ENCODE measurements around the gene TTBK1. TPM values are rescaled to one million over a fixed set of nuclear protein-coding genes. Genes with fewer than 3 reads are reported as not detected.

Gene TTBK1
- polyA plus RNA-seq, 1 donor from 2014 or later = 4.2 TPM

DNA sequence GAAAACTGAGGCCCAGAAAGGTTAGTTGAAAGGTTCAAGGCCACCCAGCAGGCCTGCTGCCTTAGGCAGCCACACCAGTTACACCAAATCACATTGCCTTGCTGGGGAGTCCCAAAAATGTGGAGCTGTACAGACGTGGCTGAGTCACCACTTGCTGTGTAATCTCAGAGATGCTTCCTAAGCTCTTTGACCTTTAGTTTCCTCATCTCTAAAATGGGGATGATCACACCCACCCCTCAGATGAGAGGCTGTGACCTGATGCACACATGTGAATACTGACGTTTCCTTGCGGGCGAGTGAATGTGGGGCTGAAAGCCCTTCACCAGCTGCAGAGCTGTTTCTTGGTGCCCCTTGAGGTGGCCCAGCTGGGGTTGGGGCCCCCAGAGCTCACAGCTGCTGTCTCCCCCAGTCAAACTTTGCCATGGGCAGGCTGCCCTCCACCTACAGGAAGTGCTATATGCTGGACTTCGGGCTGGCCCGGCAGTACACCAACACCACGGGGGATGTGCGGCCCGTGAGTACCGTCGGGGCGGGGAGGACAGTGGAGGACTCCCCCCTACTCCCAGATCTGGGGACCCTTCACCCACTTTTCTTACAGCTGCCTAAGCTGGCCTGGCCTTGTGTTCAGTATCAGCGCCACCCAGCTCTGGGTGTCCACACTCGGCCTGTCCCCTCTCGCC is 11.0 kb downstream of the TTBK1 start:
- no peaks in the 10 kb centered on the region for H3K9me2 ChIP-seq (ENCODE audit: insufficient read depth, low read length)
- H3F3A ChIP-seq (ENCODE audit: insufficient read depth, low read length, poor library complexity, severe bottlenecking) = no peaks in the 10 kb centered on the region
- H4K20me1 ChIP-seq (ENCODE audit: insufficient read depth) = no peaks in the 10 kb centered on the region
- TF ChIP-seq EZH2 (IDR thresholded peaks at IDR 0.05; ENCODE audit: borderline replicate concordance, insufficient read depth, low read length, poor library complexity, severe bottlenecking) (no peak), RAD21 (conservative IDR thresholded peaks at IDR 0.05) (no peak), MXI1 (conservative IDR thresholded peaks at IDR 0.05; ENCODE audit: poor library complexity, severe bottlenecking) (no peak), REST (IDR thresholded peaks at IDR 0.05; ENCODE audit: borderline replicate concordance) (no peak), SMC3 (conservative IDR thresholded peaks at IDR 0.05; ENCODE audit: poor library complexity) (no peak), EP300 (conservative IDR thresholded peaks at IDR 0.05; ENCODE audit: poor library complexity, severe bottlenecking) (no peak), TAF1 (IDR thresholded peaks at IDR 0.05; ENCODE audit: low read depth) (no peak), POLR2AphosphoS5 (IDR thresholded peaks at IDR 0.05) (no peak)
- TF ChIP-seq, protein P1, sequence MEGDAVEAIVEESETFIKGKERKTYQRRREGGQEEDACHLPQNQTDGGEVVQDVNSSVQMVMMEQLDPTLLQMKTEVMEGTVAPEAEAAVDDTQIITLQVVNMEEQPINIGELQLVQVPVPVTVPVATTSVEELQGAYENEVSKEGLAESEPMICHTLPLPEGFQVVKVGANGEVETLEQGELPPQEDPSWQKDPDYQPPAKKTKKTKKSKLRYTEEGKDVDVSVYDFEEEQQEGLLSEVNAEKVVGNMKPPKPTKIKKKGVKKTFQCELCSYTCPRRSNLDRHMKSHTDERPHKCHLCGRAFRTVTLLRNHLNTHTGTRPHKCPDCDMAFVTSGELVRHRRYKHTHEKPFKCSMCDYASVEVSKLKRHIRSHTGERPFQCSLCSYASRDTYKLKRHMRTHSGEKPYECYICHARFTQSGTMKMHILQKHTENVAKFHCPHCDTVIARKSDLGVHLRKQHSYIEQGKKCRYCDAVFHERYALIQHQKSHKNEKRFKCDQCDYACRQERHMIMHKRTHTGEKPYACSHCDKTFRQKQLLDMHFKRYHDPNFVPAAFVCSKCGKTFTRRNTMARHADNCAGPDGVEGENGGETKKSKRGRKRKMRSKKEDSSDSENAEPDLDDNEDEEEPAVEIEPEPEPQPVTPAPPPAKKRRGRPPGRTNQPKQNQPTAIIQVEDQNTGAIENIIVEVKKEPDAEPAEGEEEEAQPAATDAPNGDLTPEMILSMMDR (IDR thresholded peaks at IDR 0.05; ENCODE audit: poor library complexity, severe bottlenecking) = no peak
- no peaks in the 10 kb centered on the region for H3K9me3 ChIP-seq (ENCODE audit: low read length)
- peaks cover 13% of the 10 kb centered on the region for H3K36me3 ChIP-seq (ENCODE audit: insufficient read depth, low read length)
- H3K4me3 ChIP-seq (ENCODE audit: low read length) = no peak overlapping the region
- H2AFZ ChIP-seq (ENCODE audit: low read depth, low read length) = no peak overlapping the region
- H3K27me3 ChIP-seq (ENCODE audit: insufficient read depth, low read depth, low read length) = no peaks in the 10 kb centered on the region
- no peaks in the 10 kb centered on the region for H3K79me2 ChIP-seq (replicated peaks; ENCODE audit: insufficient read depth, low read length)
- H3K27ac ChIP-seq (ENCODE audit: low read length) = no peak overlapping the region
- no peak overlapping the region for H3K4me2 ChIP-seq (ENCODE audit: low read length)
- H3K9ac ChIP-seq (ENCODE audit: low read length) = no peak overlapping the region

DNA sequence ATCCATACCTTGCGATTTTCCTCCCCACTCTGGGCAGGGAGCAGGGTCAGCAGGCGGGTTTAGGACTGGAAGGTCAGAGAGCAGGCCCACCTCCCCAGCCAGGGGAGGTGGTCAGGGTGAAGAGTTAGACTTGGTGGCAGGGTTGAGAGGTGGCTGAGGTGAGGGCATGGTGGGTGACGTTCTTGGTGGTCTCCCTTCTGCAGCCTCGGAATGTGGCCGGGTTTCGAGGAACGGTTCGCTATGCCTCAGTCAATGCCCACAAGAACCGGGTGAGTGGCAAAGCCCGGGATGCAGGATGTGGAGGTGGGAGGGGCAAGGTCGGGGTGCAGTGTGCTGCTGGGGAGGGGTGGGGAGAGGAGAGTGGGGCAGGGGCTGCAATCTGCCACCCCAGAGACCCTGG is 11.6 kb downstream of the TTBK1 start:
- Histone ChIP-seq H3K9me3 (ENCODE audit: low read length) (no peaks in the 10 kb centered on the region), H3K36me3 (ENCODE audit: insufficient read depth, low read length) (peaks cover 13% of the 10 kb centered on the region), H3K9me2 (ENCODE audit: insufficient read depth, low read length) (no peaks in the 10 kb centered on the region), H3K27me3 (ENCODE audit: insufficient read depth, low read depth, low read length) (no peaks in the 10 kb centered on the region), H2AFZ (ENCODE audit: low read depth, low read length) (no peak overlapping the region), H3K79me2 (replicated peaks; ENCODE audit: insufficient read depth, low read length) (no peaks in the 10 kb centered on the region), H4K20me1 (ENCODE audit: insufficient read depth) (no peaks in the 10 kb centered on the region), H3K4me3 (ENCODE audit: low read length) (no peak overlapping the region), H3K4me2 (ENCODE audit: low read length) (no peak overlapping the region), H3K9ac (ENCODE audit: low read length) (no peak overlapping the region), H3F3A (ENCODE audit: insufficient read depth, low read length, poor library complexity, severe bottlenecking) (no peaks in the 10 kb centered on the region), H3K27ac (ENCODE audit: low read length) (no peak overlapping the region)
- TF ChIP-seq REST (IDR thresholded peaks at IDR 0.05; ENCODE audit: borderline replicate concordance) (no peak), RAD21 (conservative IDR thresholded peaks at IDR 0.05) (no peak), POLR2AphosphoS5 (IDR thresholded peaks at IDR 0.05) (no peak), MXI1 (conservative IDR thresholded peaks at IDR 0.05; ENCODE audit: poor library complexity, severe bottlenecking) (no peak), EP300 (conservative IDR thresholded peaks at IDR 0.05; ENCODE audit: poor library complexity, severe bottlenecking) (no peak), SMC3 (conservative IDR thresholded peaks at IDR 0.05; ENCODE audit: poor library complexity) (no peak)

Data from neural cell (in vitro differentiated cells).